Stomach (tissue), 9 donors: Measurements from ENCODE around the gene NID2. TPM values are rescaled to one million over a fixed set of nuclear protein-coding genes. Genes with fewer than 3 reads are reported as not detected.

ENCODE experiments used
- DNase-seq, 2 donors: peaks; one replicate each; pipeline versions ENCODE4 v3.0.0 to v3.0.0-alpha.2; 2013 to 2019
- H3K27ac ChIP-seq, 5 donors: fragments of 200-600 bp in 4 of 5; sonication (generic) in 4 of 5; one replicate each; pipeline ENCODE4 v1.5.1; 2013 to 2019; ENCODE audit warnings: mild to moderate bottlenecking in 1 of 5, moderate library complexity in 1 of 5
- H3K27me3 ChIP-seq, 3 donors: fragments of 200-600 bp; sonication (generic); one replicate each; pipeline ENCODE4 v1.5.1; 2017 to 2019; ENCODE audit warnings: mixed run types in 1 of 3
- H3K36me3 ChIP-seq, 4 donors: fragments of 200-600 bp; sonication (generic); 1 replicate in 3 of 4; 2 replicates in 1 of 4; pipeline ENCODE4 v1.5.1; 2016 to 2019
- H3K4me1 ChIP-seq, 4 donors: fragments of 200-600 bp; sonication (generic); one replicate each; pipeline ENCODE4 v1.5.1; 2016 to 2019
- H3K4me3 ChIP-seq, 4 donors: fragments of 200-600 bp; sonication (generic) in 3 of 4; one replicate each; pipeline ENCODE4 v1.5.1; 2016 to 2019; ENCODE audit warnings: mild to moderate bottlenecking in 1 of 4
- H3K9me3 ChIP-seq, 4 donors: fragments of 200-600 bp; sonication (generic); one replicate each; pipeline ENCODE4 v1.5.1; 2016 to 2019
- CTCF ChIP-seq, 7 experiments: fragments of 450-650 bp in 4 of 7; fragments of 200-600 bp in 3 of 7; sonication (generic) in 3 of 7; IDR thresholded peaks; one replicate each; pipeline ENCODE4 v1.5.1; 2016 to 2019; ENCODE audit warnings: antibody characterized with exemption in 7 of 7, control low read depth in 2 of 7, mild to moderate bottlenecking in 1 of 7
- EP300 ChIP-seq: sonication (generic); formaldehyde crosslinking; IDR thresholded peaks from one replicate; pipeline ENCODE4 v1.6.1; 2017; ENCODE audit warnings: antibody characterized with exemption
- POLR2A ChIP-seq, 4 donors: fragments of 450-650 bp; IDR thresholded peaks; one replicate each; pipeline ENCODE4 v1.6.1; 2016; ENCODE audit warnings: antibody characterized with exemption in 4 of 4, control low read depth in 2 of 4, mild to moderate bottlenecking in 1 of 4, moderate library complexity in 1 of 4
- POLR2AphosphoS5 ChIP-seq, 3 donors: sonication (generic); formaldehyde crosslinking; IDR thresholded peaks; one replicate each; pipeline ENCODE4 v1.6.1; 2016; ENCODE audit warnings: antibody characterized with exemption in 3 of 3
- WGBS, 5 donors: extraction: QIAGEN DNeasy Blood & Tissue Kit in 3 of 5; methylation state at CpG; one replicate each; pipeline versions ENCODE4 v1.1.5 to v1.1.7; 2013 to 2018; 5-methylcytosine and 5-hydroxymethylcytosine counted together
- intact Hi-C: fragments of 100-400 bp; cut with DNase I; formaldehyde crosslinking; loops from one replicate; pipeline ENCODE4 v1.15.1; 2023; ENCODE audit warnings: low total_unique reads
- polyA plus RNA-seq, 3 donors: library from polyadenylated mRNA; stranded (reverse); fragments of 200-250 nt; gene quantifications; one replicate each; pipeline ENCODE4 v1.2.3, GENCODE V29; 2013
- total RNA-seq, 5 donors: library from RNA; depleted of rRNA; stranded (reverse); fragments of >200 nt; gene quantifications; one replicate each; pipeline versions ENCODE4 v1.1.0 to v1.2.3, GENCODE V29; 2014 to 2016
- donor health status: healthy with polysubstance abuse.
- donor health status: Bipolar disorder and iron deficiency.
- donor health status: healthy.

The NID2 gene
- total and polyA plus RNA-seq, 8 donors: 1.7 to 67.0 (median 14.2) TPM

GRCh38 chr14:51993285-51993920, 75.5 kb downstream of the NID2 start:
- no peaks in the 10 kb centered on the region for H3K9me3 ChIP-seq
- no peak for DNase-seq
- 65 to 73% (median 69%) methylated on average over 3 of the region's 3 CpGs for whole genome bisulfite sequencing, 5 donors
- no peaks in the 10 kb centered on the region for H3K27me3 ChIP-seq
- H3K36me3 ChIP-seq: peaks cover 0 to 63% (median 55%) of the 10 kb centered on the region in 4 donors
- H3K4me1 ChIP-seq: peaks cover 13 to 70% (median 37%) of the 10 kb centered on the region in 4 donors
- no peak overlapping the region for H3K27ac ChIP-seq
- H3K4me3 ChIP-seq: no peak overlapping the region
- intact Hi-C loops: no loop called here
- TF ChIP-seq EP300 (no peak), CTCF (IDR thresholded peaks at IDR 0.05) (no peak), POLR2AphosphoS5 (IDR thresholded peaks at IDR 0.05) (no peak), POLR2A (IDR thresholded peaks at IDR 0.05) (no peak)

- peak overlapping the region; percentile 82 to 97 (median 94) for H3K4me3 ChIP-seq
- intact Hi-C loops: no loop called here
- no peak for DNase-seq
- peak overlapping the region in 1 of 5 donors; percentile 96 for H3K27ac ChIP-seq
- H3K27me3 ChIP-seq: no peaks in the 10 kb centered on the region
- 55 to 68% (median 61%) methylated on average over 3 of the region's 3 CpGs for WGBS, 5 donors
- TF ChIP-seq POLR2A (IDR thresholded peaks at IDR 0.05): no peak
- no peak for TF ChIP-seq POLR2AphosphoS5 (IDR thresholded peaks at IDR 0.05)
- TF ChIP-seq EP300: no peak
- peaks cover 0 to 45% (median 38%) of the 10 kb centered on the region in 4 donors for H3K36me3 ChIP-seq
- H3K9me3 ChIP-seq: no peaks in the 10 kb centered on the region
- H3K4me1 ChIP-seq: peaks cover 13 to 57% (median 36%) of the 10 kb centered on the region in 4 donors
Observed at GRCh38 chr14:51990488-51990887, 78.4 kb downstream of the NID2 start.

- intact Hi-C loops: no loop called here
- Histone ChIP-seq H3K4me1 (peaks cover 13 to 55% (median 33%) of the 10 kb centered on the region in 4 donors), H3K27ac (peak within 1 kb of the TSS; percentile 91 to 96 (median 93)), H3K27me3 (no peaks in the 10 kb centered on the region), H3K4me3 (peak within 1 kb of the TSS; percentile 82 to 97 (median 94)), H3K36me3 (peaks cover 0 to 36% (median 29%) of the 10 kb centered on the region in 4 donors), H3K9me3 (no peaks in the 10 kb centered on the region)
- WGBS, 5 donors: 0 to 5% (median 0%) methylated on average over 50 to 72 of the region's 72 CpGs
- peak; percentile 95 to 99 for DNase-seq
- TF ChIP-seq EP300: no peak
- TF ChIP-seq POLR2AphosphoS5 (IDR thresholded peaks at IDR 0.05): peak; percentile 88 to 96 (median 91)
- peak in 1 of 7 experiments; percentile 16 for TF ChIP-seq CTCF (IDR thresholded peaks at IDR 0.05)
- TF ChIP-seq POLR2A (IDR thresholded peaks at IDR 0.05): peak in 2 of 4 donors; percentile 61 to 78
Observed at GRCh38 chr14:51989293-51990234, 79.3 kb downstream of the NID2 start, which contains the start of gene RTRAF. RTRAF (plus strand) TSS chr14:51989546; CDS start chr14:51989640, 94 bp downstream.

- H3K27ac ChIP-seq: peak overlapping the region in 4 of 5 donors; percentile 93 to 96 (median 94)
- peak overlapping the region in 1 of 4 donors; percentile 96 for H3K4me3 ChIP-seq
- DNase-seq: no peak
- no peaks in the 10 kb centered on the region for H3K9me3 ChIP-seq
- H3K36me3 ChIP-seq: peaks cover 0 to 22% (median 17%) of the 10 kb centered on the region in 4 donors
- TF ChIP-seq POLR2AphosphoS5 (IDR thresholded peaks at IDR 0.05) (no peak), EP300 (no peak), POLR2A (IDR thresholded peaks at IDR 0.05) (no peak), CTCF (IDR thresholded peaks at IDR 0.05) (no peak)
- 27 to 59% (median 37%) methylated on average over 1 of the region's 1 CpG for WGBS, 5 donors
- H3K4me1 ChIP-seq: peaks cover 13 to 43% (median 30%) of the 10 kb centered on the region in 4 donors
- H3K27me3 ChIP-seq: no peaks in the 10 kb centered on the region
- intact Hi-C loops: no loop called here
Observed at GRCh38 chr14:51988221-51988620, 80.6 kb downstream of the NID2 start.
